ENCODE results near the gene PAM16. TPM values are rescaled to one million over a fixed set of nuclear protein-coding genes. Genes with fewer than 3 reads are reported as not detected.
"Not testable (repeated sequence)": the region's sequence is repeated elsewhere in the genome, so short reads cannot be mapped to it uniquely, and the experiment has no call there.

PAM16 gene
- total RNA-seq, 2 experiments from 2014 or later, result 62.8 to 67.8 TPM

GRCh38 chr16:4337540-4338088 lies 13.5 kb downstream of the PAM16 start:
- no peaks in the 10 kb centered on the region for H3K27me3 Mint-ChIP-seq
- H3K4me3 Mint-ChIP-seq, result no peak overlapping the region
- ATAC-seq (no peak), DNase-seq (no peak)
- no peaks in the 10 kb centered on the region for H3K4me1 Mint-ChIP-seq
- intact Hi-C loops (cut with DNase I, micrococcal nuclease), result no loop called here
- no peaks in the 10 kb centered on the region for H3K36me3 Mint-ChIP-seq (ENCODE audit: low read depth)
- no peak overlapping the region for H3K27ac Mint-ChIP-seq
- CTCF ChIA-PET, result no interaction called here
- H3K9me3 Mint-ChIP-seq (ENCODE audit: low read depth), result no peaks in the 10 kb centered on the region
- POLR2A ChIA-PET, result no interaction called here

DNA sequence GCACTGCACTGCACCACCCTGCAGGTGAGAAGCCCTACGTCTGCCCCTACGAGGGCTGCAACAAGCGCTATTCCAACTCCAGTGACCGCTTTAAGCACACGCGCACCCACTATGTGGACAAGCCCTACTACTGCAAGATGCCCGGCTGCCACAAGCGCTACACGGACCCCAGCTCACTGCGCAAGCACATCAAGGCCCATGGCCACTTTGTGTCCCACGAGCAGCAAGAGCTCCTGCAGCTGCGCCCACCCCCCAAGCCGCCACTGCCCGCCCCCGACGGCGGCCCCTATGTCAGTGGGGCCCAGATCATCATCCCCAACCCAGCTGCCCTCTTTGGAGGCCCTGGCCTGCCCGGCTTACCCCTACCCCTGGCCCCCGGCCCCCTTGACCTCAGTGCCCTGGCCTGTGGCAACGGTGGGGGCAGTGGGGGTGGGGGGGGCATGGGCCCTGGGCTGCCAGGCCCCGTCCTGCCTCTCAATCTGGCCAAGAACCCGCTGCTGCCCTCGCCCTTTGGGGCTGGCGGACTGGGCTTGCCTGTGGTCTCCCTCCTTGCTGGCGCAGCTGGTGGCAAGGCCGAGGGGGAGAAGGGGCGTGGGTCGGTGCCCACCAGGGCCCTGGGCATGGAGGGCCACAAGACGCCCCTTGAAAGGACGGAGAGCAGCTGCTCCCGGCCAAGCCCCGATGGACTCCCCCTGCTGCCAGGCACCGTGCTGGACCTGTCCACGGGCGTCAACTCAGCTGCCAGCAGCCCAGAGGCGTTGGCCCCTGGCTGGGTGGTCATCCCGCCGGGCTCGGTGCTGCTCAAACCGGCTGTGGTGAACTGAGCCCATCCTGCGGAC lies 14.2 kb downstream of the PAM16 start:
- CTCF ChIA-PET, result no interaction called here
- intact Hi-C loops (cut with DNase I, micrococcal nuclease), result no loop called here
- no peak overlapping the region for H3K4me3 Mint-ChIP-seq
- H3K9me3 Mint-ChIP-seq (ENCODE audit: low read depth), result no peaks in the 10 kb centered on the region
- H3K27me3 Mint-ChIP-seq, result no peaks in the 10 kb centered on the region
- ATAC-seq (no peak), DNase-seq (no peak)
- POLR2A ChIA-PET, result no interaction called here
- H3K27ac Mint-ChIP-seq, result no peak overlapping the region
- no peaks in the 10 kb centered on the region for H3K36me3 Mint-ChIP-seq (ENCODE audit: low read depth)
- no peaks in the 10 kb centered on the region for H3K4me1 Mint-ChIP-seq

- H3K9me3 Mint-ChIP-seq (ENCODE audit: low read depth), result no peaks in the 10 kb centered on the region
- no peaks in the 10 kb centered on the region for H3K36me3 Mint-ChIP-seq (ENCODE audit: low read depth)
- no peak overlapping the region for H3K4me3 Mint-ChIP-seq
- H3K27ac Mint-ChIP-seq, result no peak overlapping the region
- DNase-seq, result no peak
- POLR2A ChIA-PET, result no interaction called here
- no peak for ATAC-seq
- no peaks in the 10 kb centered on the region for H3K27me3 Mint-ChIP-seq
- intact Hi-C loops (cut with DNase I, micrococcal nuclease), result loop anchor here in 1 of 2 experiments (5.0 kb wide), 1 partner anchor 398 kb away; no protein-coding TSS in a partner anchor
- no peaks in the 10 kb centered on the region for H3K4me1 Mint-ChIP-seq
- CTCF ChIA-PET, result interaction anchor here (0.7 kb wide), 1 partner anchor 51 kb away, joined by 3 read pairs; no protein-coding TSS in a partner anchor
Measured at GRCh38 chr16:4334724-4335495, 16.2 kb downstream of the PAM16 start.

DNA sequence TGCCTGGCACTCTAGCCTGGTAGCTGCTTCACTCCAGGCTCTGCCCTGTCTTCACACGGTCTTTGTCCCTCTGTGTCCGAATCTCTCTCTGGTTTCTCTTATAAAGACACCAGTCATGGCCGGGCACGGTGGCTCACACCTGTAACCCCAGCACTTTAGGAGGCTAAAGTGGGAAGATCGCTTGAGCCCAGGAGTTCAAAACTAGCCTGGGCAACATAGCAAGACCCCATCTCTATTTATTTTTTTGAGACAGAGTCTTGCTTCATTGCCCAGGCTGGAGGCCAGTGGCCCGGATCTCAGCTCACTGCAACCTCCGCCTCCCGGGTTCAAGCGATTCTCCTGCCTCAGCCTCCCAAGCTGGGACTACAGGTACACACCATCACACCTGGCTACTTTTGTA lies 17.4 kb downstream of the PAM16 start:
- not testable (repeated sequence) for H3K27ac Mint-ChIP-seq; H3K4me3 Mint-ChIP-seq; DNase-seq; H3K36me3 Mint-ChIP-seq (ENCODE audit: low read depth); H3K9me3 Mint-ChIP-seq (ENCODE audit: low read depth); H3K27me3 Mint-ChIP-seq; ATAC-seq; H3K4me1 Mint-ChIP-seq
- POLR2A ChIA-PET, result interaction anchor here (0.6 kb wide), 1 partner anchor 350 kb away, joined by 3 read pairs; no protein-coding TSS in a partner anchor
- intact Hi-C loops (cut with DNase I, micrococcal nuclease), result loop anchor here in 1 of 2 experiments (5.0 kb wide), 1 partner anchor 396 kb away; no protein-coding TSS in a partner anchor
- CTCF ChIA-PET, result interaction anchor here (0.6 to 1.0 kb wide), 2 partner anchors 45 to 671 kb away, joined by 3 read pairs; no protein-coding TSS in a partner anchor

GRCh38 chr16:4333308-4333638 lies 17.8 kb downstream of the PAM16 start:
- DNase-seq (no peak), ATAC-seq (no peak)
- intact Hi-C loops (cut with DNase I, micrococcal nuclease), result loop anchor here in 1 of 2 experiments (5.0 kb wide), 1 partner anchor 396 kb away; no protein-coding TSS in a partner anchor
- H3K27ac Mint-ChIP-seq, result no peak overlapping the region
- no peak overlapping the region for H3K4me3 Mint-ChIP-seq
- H3K36me3 Mint-ChIP-seq (ENCODE audit: low read depth), result no peaks in the 10 kb centered on the region
- ChIA-PET CTCF (interaction anchor here (0.6 to 1.0 kb wide), 4 partner anchors 44 to 671 kb away, joined by 3 to 4 read pairs (median 3); no protein-coding TSS in a partner anchor), POLR2A (no interaction called here)
- no peaks in the 10 kb centered on the region for H3K27me3 Mint-ChIP-seq
- H3K4me1 Mint-ChIP-seq, result no peaks in the 10 kb centered on the region
- H3K9me3 Mint-ChIP-seq (ENCODE audit: low read depth), result no peaks in the 10 kb centered on the region

GRCh38 chr16:4332623-4333307 lies 18.4 kb downstream of the PAM16 start:
- DNase-seq (no peak), ATAC-seq (no peak)
- no peaks in the 10 kb centered on the region for H3K36me3 Mint-ChIP-seq (ENCODE audit: low read depth)
- no peaks in the 10 kb centered on the region for H3K27me3 Mint-ChIP-seq
- H3K4me1 Mint-ChIP-seq, result no peaks in the 10 kb centered on the region
- POLR2A ChIA-PET, result no interaction called here
- H3K4me3 Mint-ChIP-seq, result no peak overlapping the region
- CTCF ChIA-PET, result interaction anchor here (0.6 to 3.1 kb wide), 9 partner anchors 17 to 249 kb away, joined by 3 to 28 read pairs (median 3); no protein-coding TSS in a partner anchor
- H3K9me3 Mint-ChIP-seq (ENCODE audit: low read depth), result no peaks in the 10 kb centered on the region
- H3K27ac Mint-ChIP-seq, result no peak overlapping the region
- intact Hi-C loops (cut with DNase I, micrococcal nuclease), result loop anchor here in 1 of 2 experiments (5.0 kb wide), 1 partner anchor 395 kb away; no protein-coding TSS in a partner anchor

DNA sequence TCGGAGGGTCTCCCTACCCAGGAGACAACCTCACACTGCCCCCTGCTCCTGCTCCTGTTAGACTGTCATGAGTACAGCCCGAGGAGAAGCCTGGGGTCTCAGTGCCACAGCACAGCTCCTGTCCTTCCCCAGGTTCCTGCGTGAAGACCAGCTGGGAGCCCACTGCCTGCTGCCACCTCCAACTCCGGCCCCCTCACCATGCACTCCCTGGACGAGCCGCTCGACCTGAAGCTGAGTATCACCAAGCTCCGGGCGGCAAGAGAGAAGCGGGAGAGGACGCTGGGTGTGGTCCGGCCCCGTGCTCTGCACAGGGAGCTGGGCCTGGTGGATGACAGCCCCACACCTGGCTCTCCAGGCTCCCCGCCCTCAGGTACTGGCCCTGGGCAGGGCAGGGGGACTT lies 19.0 kb downstream of the PAM16 start:
- no peak overlapping the region for H3K4me3 Mint-ChIP-seq
- no peaks in the 10 kb centered on the region for H3K4me1 Mint-ChIP-seq
- intact Hi-C loops (cut with DNase I, micrococcal nuclease), result loop anchor here in 1 of 2 experiments (5.0 kb wide), 1 partner anchor 395 kb away; no protein-coding TSS in a partner anchor
- ChIA-PET CTCF (interaction anchor here (0.6 to 3.1 kb wide), 15 partner anchors 18 to 412 kb away, joined by 3 to 28 read pairs (median 3); no protein-coding TSS in a partner anchor), POLR2A (interaction anchor here (0.7 kb wide), 1 partner anchor 13 kb away, joined by 3 read pairs; no protein-coding TSS in a partner anchor)
- H3K27ac Mint-ChIP-seq, result no peak overlapping the region
- ATAC-seq (no peak), DNase-seq (no peak)
- H3K27me3 Mint-ChIP-seq, result no peaks in the 10 kb centered on the region
- H3K36me3 Mint-ChIP-seq (ENCODE audit: low read depth), result no peaks in the 10 kb centered on the region
- no peaks in the 10 kb centered on the region for H3K9me3 Mint-ChIP-seq (ENCODE audit: low read depth)

GRCh38 chr16:4330277-4330874 lies 20.7 kb downstream of the PAM16 start:
- no peak overlapping the region for H3K4me3 Mint-ChIP-seq
- no peaks in the 10 kb centered on the region for H3K27me3 Mint-ChIP-seq
- no peaks in the 10 kb centered on the region for H3K9me3 Mint-ChIP-seq (ENCODE audit: low read depth)
- ATAC-seq, result peak; percentile 80
- no peak overlapping the region for H3K27ac Mint-ChIP-seq
- ChIA-PET CTCF (interaction anchor here (0.6 to 3.1 kb wide), 15 partner anchors 12 to 85 kb away, joined by 3 to 28 read pairs (median 4); no protein-coding TSS in a partner anchor), POLR2A (interaction anchor here (0.7 kb wide), 1 partner anchor 17 kb away, joined by 3 read pairs; no protein-coding TSS in a partner anchor)
- intact Hi-C loops (cut with DNase I, micrococcal nuclease), result loop anchor here (1.0 to 5.0 kb wide), 5 partner anchors 42 to 393 kb away; no protein-coding TSS in a partner anchor
- no peaks in the 10 kb centered on the region for H3K4me1 Mint-ChIP-seq
- peak; percentile 86 for DNase-seq
- H3K36me3 Mint-ChIP-seq (ENCODE audit: low read depth), result no peaks in the 10 kb centered on the region

DNA sequence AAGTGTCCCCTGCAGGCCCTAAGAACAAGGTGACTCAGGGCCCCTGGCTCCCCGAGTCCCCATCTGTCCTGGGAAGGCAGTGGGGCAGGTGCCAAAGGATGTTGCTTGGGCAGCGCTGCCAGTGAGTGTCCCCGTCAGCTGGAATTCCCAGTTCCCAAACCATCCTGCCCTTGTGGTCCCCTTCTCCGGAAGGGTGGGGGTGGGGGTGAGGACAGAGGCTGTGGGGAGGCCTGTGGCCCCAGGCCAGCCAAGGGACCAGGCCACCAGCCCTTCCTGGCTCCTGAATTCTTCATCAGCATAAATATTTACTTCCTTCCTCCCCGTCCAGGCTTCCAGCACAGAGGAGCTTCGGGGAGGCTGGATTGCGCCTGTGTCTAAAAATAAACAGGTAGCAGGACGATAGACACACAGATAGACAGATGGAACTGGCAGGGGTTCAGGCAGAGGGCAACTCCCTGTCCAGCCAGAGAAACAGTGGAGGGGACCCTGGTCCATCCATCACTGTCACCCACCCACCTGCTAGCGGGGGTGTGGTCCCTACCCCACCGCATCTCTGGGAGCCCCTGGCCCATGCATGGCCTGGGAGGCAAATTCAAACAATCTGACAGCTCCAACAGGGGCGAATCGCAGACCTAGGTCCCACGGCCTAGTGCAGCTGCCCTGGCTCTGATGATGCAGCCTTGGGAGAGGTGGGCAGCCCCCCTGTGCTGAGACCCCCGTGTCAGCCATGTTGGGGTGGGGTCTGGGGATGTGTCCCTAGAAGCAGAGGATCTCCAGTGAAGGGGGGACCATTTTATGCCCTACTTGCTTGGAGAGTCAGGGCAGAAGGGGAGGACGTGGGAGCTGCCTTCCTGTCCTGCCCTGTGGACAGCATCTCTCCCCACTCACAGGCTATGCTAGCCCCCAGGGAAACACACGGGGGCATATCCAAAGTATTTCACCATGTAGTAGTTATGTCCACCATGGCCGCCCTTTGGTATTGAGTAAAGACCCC lies 22.0 kb downstream of the PAM16 start:
- ChIA-PET CTCF (interaction anchor here (0.6 to 3.1 kb wide), 15 partner anchors 12 to 346 kb away, joined by 3 to 28 read pairs (median 3); partner anchors contain the start of gene GLIS2), POLR2A (no interaction called here)
- Mint-ChIP-seq H3K4me3 (no peak overlapping the region), H3K27me3 (no peaks in the 10 kb centered on the region), H3K27ac (no peak overlapping the region), H3K36me3 (ENCODE audit: low read depth) (no peaks in the 10 kb centered on the region), H3K4me1 (no peaks in the 10 kb centered on the region), H3K9me3 (ENCODE audit: low read depth) (no peaks in the 10 kb centered on the region)
- intact Hi-C loops (cut with DNase I, micrococcal nuclease), result loop anchor here (1.0 to 5.0 kb wide), 2 partner anchors 22 to 57 kb away; partner anchors contain the start of gene TFAP4 (in 1 of the 2)
- no peak for DNase-seq
- ATAC-seq, result no peak
